IPS-NIHi11 (cell line): ENCODE measurements around the gene ACAP2.

Experiments
- DNase-seq: peaks from one replicate; pipeline ENCODE4 v3.0.0; 2012; ENCODE audit warnings: mixed read lengths, low spot score

Gene ACAP2

DNA sequence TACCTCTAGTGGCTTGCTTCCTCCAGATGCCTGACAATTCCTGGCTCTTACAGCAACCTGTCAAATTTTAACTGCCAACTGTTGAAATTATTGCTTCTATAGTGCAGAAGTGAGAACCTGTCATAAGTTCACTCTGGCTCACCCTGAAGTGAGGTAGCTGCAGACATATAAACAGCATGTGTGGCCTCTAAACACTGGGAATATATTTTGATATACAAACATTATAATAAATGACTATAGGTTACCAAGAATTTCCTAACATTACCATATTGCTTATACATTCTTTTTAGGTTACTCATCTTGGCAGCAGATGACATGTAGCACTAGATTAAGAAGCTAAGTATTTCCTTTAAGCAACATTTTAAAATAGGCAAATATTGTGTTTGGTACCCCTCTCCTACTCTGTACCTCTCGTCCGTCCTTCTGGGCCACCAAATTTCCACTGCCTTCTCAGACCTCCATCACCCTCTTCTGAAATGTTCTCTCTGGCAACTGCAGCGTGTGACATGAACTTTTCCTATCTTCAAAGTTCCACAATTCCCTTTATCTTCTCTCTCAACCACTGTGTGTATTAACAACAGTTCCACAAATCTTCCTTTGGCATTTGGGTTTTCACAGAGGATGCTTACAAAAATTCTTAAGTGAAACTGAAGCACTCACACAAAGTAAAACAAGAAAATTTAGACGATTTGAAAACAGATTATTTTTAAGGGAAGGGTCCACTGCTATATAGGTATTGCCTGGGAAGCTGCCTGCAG lies 156.5 kb downstream of the ACAP2 start:
- DNase-seq = no peak

DNA sequence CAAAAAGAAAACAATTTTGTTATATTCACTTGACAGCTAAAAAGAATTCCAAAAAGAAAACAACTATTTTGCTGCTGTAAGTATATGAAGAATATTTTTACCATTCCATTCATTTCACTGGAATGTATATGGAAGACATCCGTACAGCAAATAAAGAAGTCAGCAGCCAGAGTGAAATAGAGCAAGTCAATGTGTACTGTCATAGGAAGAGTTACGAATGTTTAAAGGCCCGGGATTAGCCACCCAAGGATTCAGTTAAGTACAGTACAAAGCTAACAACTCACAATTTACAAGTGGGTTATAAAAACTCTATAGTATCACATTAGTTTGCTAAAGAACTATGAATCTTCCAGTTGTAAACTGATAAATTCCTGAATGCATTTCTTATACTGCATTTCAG lies 157.4 kb downstream of the ACAP2 start:
- no peak for DNase-seq

DNA sequence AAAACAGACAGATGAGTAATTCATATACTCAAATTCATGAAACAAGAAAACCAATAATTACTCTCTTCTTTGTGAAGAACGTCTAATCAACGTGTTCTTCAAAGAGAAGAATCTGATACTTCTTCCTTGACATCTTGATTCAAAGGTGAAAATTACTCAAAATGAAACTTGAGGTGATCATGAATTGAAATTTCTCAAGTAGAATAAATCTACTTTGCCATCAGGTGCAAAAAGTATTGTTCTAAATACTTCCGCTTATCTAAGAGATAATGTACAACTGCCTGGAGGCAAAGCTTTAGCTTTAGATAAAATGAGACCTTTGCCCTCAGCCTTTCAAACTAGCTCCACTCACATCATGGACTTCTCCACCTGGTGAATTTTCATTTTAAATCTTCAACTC lies 158.0 kb downstream of the ACAP2 start:
- DNase-seq = no peak

DNA sequence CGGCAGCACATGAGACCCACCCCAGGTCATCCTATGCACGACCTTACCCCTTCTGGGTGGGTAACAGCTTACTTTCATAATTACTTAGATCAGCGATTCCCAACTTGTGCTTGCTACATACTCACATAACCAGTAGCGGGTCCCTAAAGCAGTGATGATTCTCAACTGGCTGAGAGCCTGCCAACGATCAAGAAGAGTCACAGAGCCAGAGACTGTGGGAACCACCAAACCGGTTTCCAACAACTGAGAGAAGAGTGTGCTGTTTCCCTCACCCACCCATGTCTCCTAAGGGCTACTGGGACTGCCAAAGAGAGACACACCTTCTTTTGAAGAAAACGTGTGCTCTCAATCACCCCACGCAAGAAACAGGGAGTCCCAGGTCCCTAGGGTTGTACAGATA lies 159.9 kb downstream of the ACAP2 start:
- no peak for DNase-seq

DNA sequence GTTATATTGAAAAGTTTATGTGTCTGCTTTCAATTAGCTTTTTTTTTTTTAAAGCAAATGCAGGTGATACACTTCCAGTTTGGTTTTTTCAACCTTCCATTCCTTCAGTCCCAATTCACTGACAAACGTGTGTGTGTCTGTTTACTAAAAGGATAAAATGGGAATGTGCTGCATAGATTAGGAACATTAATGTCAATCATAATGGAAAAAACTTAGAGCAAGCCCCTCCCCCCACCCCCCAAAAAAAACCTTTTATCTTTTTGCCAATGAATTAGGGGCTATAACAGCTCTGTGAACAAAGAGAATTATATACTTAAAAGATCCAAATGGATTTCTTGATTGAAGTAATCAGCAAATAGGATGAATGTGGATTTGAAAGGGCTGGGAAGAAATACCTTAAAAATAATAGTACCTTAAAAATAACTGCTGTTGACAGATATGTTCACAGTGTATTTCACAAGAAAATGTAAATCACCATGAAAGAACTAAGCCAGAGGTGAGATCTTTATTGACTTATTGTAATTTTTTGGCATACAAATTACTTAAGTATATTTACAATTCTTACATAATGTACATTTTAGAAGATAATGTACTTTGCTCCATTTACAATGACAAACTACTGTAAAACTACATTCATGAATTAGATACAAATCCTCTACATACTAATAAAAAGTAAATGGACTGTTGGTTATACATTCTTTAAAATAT lies 168.4 kb downstream of the ACAP2 start:
- DNase-seq = no peak

DNA sequence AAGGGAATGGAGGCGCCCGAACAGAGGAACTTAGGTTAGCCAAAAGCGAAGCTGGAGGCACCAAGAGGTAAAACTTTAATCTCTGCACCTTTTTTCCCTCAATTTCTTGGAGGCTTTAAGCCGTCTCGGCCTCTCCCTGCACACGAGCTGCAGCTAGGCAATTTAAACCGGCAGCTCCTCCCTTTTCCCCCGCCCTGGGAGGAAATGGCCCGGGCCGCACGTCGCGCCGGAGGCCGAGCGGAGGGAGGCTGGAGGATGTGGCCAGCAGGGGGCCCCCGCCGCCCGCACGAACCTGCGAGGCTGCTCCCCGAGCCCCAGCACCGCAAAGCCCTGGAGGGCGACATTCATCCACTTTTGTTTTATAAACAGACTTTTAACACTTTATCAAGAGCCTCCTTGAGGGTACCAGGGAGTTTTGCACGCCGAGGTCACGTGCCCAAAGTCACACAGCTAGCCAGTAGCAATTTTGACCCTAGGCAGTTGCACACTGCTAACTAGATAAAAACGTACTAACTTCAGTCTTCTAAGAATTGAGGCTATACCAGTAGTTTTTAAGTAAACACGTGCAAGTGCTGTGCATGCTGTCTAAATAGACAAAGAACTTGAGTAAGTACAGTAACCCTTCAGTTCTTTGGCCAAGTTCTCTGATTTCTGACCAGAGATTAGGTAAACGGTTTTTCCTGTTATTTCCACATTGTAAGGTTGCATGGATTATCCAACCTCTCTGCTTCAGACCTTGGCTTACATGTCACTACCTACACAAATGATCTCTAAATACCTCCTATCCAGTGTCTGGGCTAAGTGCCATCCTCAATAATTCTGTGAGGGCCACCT lies 171.2 kb downstream of the ACAP2 start:
- DNase-seq = peak; percentile 92

DNA sequence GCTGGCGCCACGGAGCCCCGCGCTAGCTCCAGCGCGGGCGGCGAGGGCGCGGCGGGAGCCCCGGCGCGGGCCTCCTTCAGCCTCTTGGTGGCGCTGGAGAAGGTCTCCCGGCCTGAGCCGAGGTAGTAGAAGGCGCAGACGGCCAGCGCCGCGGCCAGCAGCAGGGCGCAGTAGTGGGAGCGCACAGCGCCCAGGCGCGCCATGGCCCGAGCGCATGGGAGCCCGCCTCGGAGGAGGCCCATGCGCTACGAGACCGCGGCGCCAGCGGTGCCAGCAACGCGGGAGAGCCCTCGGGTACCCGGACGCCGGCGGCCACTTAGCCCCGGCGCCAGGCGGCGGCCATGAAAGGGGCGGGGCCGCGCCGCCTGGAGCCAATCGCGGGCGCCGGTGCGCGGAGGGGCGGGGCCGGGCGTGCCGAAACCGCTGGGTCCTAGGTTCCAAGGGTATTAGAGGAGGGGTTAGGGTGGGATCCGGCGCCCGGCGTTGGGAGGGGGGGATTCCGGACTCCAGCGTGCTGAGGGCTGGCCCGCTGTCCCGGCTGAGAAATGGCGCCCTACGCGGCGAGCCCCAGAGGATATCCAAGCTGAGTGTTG lies 171.9 kb downstream of the ACAP2 start, which contains the start of gene XXYLT1:
Gene XXYLT1 (minus strand): TSS at position 343 of the 593 bp plus-strand sequence. CDS start 101 bp downstream, at position 242.
- DNase-seq = peak; percentile 94

DNA sequence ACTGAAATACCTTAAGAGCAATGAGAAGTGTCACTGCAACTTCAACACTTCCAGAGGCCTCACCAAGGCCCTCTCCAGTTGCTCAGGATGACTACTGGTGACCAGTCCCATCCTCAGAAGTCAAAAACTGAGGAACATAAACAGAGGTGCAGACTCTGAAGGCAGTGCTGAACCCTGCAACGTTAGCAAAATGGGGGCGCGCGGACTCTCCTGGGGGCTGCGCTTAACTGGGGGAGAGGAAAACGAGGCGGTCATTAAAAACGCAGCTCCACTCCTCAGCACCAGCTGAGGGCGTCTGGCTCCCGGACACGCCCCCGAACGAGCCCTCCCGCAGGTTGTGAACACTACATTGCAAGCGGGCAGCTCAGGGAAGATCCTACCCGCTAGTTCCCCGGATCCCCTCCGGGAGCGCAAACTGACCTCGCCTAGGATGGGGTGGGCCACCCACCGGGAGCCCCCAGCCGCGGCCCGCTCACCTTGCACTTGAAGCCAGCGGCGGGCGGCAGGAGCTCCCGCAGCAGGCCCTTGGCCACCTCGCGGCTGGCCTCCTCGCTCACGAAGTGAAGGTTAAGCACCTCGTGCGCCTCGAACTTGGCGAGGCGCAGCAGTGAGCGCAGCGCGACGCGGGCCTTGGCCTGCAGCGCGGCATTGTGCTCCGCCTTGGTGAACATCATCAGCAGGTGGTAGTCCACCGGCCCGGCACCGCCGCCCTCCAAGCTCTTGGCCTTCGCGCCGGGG lies 172.6 kb downstream of the ACAP2 start:
- DNase-seq = peak; percentile 60

DNA sequence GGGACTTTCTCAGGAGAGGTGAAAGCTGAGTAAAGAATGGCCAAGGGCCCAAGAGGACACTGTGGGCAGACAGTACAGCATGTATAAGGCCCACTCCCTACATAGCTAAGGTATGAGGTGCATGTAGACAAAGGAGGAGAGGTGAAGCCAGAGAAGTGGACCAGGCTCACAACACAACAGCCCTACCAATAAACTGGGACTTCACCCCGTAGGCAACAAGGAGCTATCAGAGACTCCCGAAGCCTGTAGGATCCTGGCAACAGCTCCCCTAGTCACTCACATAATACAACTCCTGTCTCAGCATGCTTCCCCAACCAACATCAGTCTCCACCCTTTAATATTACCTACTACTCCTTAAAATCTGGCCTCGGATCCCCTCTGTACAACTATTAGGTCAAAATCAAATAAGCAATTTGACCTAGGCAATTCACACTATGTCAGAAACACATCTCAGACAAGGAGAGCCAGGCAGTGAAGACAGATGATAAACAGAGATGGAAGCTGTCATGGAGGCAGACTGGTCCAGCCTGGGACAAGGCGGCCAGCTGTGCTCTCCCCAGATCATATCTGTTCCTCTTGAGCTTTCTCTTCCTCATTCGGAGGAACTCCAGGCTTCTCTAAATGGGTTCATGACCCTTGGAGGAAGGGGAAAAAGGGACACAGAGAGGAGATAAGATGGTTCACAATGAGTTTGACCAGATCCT lies 173.3 kb downstream of the ACAP2 start:
- DNase-seq = no peak

DNA sequence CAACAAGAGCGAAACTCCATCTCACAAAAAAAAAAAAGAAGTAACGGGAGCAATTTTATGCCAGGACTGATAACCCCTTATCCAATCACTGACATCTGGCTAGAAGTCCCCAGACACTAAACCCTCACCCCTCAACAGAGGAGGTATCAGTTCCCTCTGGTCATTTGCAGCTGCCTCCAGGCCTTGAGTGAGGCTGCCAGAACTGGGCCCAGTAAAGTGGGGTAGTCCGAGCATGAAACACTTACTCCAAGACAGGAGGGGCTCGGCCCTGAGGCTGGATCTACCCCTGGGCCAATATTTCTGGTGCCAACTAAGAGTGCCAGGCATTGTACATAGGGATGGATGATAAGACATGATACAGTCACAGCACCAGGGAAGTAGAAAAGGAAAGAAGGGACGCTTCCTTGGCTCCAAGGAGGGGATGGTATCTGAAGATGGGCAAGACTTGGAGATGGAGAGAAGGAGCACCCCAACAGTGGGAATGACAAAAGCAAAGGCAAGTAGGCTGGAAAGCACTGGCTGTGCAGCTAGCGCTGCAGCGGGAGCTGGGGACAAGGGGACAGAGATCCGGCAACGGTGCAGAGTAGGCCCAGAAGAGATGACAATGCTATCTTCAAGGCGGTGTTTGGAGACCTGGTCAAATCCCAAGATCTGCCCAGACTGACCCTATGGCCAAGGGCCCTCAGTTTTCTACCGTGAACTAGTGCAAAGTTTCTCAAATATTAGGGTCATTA lies 174.1 kb downstream of the ACAP2 start:
- no peak for DNase-seq

DNA sequence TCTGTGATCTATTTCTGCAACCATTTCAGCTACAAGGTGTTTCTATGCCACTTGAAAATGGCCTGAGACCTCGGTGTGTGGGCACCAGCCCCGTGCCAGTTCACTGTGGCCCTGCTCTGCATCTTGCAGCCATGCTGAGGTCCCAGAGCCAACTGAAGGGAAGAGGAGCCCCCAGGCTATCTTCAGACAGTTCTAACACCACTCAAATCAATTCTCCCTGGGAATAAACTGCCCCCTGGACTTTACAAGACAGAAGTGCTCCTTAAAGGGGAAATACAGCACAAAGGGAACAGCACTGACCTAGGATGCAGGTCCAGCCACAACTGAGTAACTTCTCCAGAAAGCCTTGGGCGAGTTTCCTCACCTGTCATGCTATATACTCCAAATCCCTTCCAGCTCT lies 175.7 kb downstream of the ACAP2 start:
- DNase-seq = no peak

DNA sequence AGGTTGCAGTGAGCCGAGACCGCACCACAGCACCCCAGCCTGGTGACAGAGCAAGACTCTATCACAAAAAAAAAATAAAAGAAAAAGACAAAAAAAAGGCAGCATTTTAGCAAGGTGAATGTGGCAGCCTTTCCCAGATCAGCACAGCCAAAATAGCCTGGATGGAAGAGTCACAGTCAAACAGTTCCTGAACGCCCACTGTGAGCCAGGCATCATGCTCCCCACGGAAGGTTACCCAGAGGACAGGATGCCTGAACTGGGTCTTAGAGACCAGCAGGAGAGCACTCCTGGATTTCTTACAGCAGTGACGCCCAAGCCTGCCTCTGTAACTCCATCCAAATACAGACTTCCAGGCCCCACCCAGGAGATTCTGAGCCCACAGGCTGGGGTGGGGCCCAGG lies 176.4 kb downstream of the ACAP2 start:
- DNase-seq = no peak

DNA sequence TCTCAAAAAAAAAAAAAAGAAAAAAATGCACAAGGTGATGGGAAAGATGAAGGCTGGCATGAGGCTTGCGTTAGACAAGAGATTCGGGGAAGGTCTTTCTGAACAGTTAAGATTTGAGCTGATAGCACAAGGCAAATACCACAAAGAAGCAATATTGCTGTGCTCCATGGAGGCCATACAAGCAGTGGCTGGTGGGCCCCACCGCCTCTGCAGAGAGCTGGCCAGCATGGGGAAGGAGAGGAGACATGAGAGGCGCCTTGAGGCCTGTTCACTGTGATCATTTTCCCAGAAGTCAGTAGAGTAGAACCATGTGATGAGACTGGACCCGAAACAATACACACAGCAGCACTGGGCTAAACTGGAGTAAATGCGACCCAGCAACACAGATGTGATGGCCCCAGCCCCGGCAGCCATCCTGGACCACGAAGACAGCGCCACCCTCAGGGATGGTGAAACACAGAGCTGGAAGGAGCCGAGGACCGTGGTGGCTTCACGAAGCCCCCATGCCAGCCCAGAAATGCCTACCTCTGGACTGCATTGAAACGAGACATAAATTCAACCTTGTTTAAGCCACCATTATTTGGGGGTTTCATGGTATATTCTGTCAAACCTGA lies 177.3 kb downstream of the ACAP2 start:
- DNase-seq = no peak

DNA sequence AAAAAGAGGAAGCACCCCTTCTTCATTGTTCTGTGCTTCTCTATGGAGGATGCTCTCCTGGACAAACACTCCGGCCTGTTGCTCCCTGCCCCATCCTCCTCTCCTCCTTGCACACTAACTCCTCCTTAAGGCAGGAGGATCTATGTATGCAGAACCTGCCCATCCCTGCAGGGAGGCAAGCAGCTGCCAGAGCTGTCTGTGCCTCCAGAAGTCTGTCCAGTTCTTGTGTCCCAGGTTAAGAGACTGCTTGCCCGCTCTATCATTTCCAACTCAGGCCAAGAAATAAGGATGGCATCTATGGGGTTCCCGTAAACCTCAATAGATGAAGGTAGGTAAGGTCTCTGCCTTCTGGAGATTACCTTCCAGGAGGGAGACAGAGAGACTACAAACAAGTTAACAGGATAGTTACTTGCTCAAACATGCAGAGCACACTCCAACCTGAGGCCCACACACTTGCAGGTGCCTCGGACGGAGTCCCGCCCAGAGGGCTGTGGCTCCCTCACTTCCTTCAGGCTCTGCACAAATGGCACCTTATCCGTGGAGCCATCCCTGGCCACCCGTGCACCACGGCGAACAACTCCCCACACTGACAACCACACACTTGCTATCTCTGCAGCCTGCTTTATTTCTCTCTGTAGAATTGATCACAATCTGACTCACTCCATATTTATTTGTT lies 178.8 kb downstream of the ACAP2 start:
- no peak for DNase-seq

DNA sequence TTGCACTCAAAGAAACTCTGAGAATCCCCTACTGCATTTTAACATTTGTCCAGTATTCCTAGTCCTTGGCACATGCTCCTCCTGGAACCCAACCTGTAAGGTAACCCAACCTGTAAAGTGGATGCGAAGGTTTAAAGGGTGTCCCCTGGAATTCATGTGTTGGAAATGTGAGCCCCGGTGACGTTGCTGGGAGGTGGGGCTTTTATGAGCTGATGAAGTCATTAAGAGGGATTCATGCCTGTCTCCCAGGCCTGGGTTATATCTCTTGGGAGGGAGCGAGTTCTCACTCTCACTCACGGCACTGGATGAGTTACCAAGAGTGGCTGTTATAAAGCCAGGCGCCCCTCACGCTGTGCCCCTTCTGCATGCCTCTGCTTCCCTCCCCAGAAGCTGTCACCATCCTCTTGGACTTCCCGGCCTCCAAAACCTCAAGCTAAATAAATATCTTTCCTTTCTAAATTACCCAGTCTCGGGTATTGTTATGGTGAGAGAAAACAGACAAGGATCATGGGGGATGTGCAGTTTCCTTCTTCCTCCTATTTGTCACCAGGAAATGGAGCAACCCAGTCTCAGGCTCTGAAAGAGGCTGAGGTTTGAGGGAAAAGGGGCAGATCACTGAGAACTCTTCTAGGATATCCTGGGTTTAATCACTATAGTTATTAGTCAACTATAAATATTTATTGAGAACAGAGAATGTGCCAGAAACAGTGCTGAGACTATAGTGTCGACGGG lies 179.5 kb downstream of the ACAP2 start:
- no peak for DNase-seq

DNA sequence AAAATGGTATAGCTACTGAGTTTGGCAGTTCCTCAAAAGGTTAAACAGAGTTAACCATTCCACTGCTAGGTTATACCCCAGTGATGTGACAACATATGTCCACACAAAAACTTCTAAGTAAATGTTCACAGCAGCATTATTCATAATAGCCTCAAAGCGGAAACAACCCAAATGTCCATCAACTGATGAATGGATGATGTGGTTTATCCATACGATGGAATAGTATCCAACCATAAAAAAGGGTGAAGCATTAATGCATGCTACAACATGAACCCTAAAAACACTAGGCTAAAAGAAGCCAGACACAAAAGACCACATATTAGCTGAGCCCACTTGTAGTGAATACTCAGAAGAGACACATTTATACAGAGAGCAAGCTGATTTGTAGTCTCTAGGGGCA lies 180.9 kb downstream of the ACAP2 start:
- DNase-seq = no peak

DNA sequence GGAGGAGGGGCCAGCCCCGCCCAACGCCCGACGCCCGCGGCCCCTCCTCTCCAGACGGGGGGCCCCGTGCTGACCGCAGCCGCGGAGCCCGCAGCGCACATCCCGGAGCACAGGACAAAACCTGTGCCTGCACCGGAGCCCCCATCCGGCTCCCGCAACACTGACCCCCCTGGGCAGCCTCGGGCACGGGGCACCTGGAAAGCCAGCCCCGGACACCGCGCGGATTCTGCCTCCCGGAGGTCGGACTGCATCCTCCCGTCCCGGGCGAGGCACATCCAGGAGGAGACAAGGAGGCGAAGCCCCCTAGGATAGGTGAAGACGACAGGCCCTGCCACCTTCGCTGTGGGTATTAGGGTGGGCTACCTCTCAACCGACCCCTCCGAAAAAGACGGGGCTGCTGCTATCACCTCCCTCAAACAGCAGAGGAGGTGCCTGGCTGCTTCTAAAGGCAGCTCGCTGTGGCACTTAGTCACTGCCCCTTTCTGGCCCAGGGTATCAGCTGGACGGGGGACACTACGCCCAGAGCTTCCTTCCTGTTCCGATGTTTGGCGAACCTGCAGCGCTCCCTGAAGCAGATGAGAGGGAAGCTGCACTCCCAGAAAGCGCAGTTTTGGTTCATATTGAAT lies 182.4 kb downstream of the ACAP2 start:
- peak; percentile 62 for DNase-seq
